HG03558 (cell line): ENCODE data around the gene SLC9B1.
"Not testable (repeated sequence)": the region's sequence is repeated elsewhere in the genome, so short reads cannot be mapped to it uniquely, and the experiment has no call there.

Experiments used
- ATAC-seq: cut with Tn5 transposase; IDR thresholded peaks from one replicate; pipeline ENCODE4 v1.9.1; 2021; ENCODE audit warnings: moderate number of reproducible peaks; ENCODE audit not compliant: unreplicated experiment; ENCODE audit errors: extremely low read depth

Gene SLC9B1

DNA sequence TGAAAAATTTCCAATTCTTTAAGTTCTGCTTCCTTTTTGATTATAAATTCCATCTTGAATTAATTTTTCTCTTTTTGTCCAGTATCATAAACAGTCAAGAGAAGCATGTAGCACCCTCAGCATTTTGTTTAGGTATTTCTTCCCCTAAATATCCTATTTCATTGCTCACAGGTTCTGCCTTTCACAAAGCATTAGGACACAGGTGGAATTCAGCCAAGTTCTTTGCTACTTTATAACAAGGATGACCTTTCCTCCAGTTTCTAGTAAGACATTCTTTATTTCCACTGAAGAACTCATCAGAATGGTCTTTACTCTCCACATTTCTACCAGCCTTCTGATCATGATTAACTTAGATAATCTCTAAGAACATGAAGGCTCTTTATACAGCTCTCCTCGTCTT is 7.4 kb downstream of the SLC9B1 start:
- no peak for ATAC-seq

GRCh38 chr4:103011378-103012025 is 8.0 kb downstream of the SLC9B1 start:
- ATAC-seq = no peak

GRCh38 chr4:103010804-103011203 is 8.7 kb downstream of the SLC9B1 start:
- ATAC-seq = no peak

DNA sequence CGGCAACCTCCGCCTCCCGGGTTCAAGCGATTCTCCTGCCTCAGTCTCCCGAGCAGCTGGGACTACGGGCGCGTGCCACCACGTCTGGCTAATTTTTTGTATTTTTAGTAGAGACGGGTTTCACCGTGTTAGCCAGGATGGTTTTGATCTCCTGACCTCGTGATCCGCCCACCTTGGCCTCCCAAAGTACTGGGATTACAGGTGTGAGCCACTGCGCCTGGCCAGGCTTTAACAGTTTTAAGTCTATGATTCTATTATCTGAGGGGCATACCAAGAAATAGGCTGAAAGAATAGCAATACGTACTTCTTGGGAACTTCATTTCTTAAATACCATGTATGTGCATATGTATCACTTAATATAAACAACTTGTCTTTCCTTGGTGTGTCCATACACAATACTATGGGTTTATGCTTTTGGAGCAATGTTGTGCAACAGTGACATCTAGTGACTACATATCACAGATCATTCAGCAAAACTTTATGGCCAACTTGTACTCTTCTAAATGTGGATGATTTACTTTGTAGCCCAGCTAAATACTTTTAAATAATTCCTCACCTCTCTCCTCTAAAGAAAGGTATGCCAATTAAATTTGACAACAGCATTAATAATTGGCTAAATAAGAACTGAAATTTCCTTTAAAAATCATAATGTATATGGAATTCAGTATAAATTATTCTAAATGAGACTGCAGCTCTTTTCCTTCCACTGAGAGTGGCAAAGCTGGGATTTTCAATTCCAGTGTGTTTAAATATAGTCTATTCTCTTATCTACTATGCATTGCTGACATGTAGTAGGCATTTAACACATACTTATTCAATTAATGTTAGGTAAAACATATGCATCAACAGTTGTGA is 10.4 kb downstream of the SLC9B1 start:
- peak; percentile 56 for ATAC-seq

GRCh38 chr4:103002551-103002950 is 17.0 kb downstream of the SLC9B1 start:
- ATAC-seq = no peak

- ATAC-seq = no peak
These were observed 24.7 kb downstream of the SLC9B1 start for GRCh38 chr4:102994803-102995202.

GRCh38 chr4:102993985-102994384 is 25.5 kb downstream of the SLC9B1 start:
- not testable (repeated sequence) for ATAC-seq

GRCh38 chr4:102988429-102989020 is 31.0 kb downstream of the SLC9B1 start:
- no peak for ATAC-seq

- ATAC-seq = no peak
These were observed 38.5 kb downstream of the SLC9B1 start for GRCh38 chr4:102981005-102981404.

DNA sequence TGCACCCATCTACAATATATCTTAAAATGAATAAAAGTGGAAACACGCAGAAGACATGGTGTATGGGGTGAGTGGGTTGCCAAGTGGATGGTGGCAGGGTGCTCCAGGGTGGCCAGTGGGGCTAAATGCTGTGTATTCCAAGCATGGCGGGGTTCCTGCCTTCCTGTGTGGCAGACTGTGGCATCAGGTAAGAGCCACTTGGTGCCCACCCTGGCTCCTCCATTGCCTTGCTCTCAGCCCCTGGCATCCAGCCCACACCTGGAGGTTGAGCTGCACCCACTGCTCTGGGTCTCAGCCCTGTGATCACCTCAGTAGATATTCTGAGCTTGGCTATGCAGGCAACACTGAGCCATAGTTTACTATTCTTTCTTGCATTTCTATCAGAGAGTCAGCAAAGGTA is 57.7 kb downstream of the SLC9B1 start:
- not testable (repeated sequence) for ATAC-seq

GRCh38 chr4:102959496-102959895 is 60.0 kb downstream of the SLC9B1 start:
- no peak for ATAC-seq

- ATAC-seq = no peak
These were observed 74.4 kb downstream of the SLC9B1 start for GRCh38 chr4:102945066-102945465.

DNA sequence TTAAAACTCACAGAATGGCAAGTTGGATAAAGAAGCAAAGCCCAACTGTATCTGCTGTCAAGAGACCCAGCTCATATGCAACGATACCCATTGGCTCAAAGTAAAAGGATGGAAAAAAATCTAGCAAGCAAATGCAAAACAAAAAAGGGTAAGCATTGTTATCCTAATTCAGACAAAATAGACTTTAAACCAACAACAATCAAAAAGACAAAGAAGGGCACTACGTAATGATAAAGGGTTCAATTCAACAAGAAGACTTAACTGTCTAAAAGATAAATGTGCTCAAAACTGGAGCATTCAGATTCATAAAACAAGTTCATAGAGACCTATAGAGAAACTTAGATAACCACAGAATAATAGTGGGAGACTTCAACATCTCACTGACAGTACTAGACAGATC is 81.4 kb downstream of the SLC9B1 start:
- not testable (repeated sequence) for ATAC-seq

GRCh38 chr4:102935716-102936115 is 83.8 kb downstream of the SLC9B1 start:
- no peak for ATAC-seq

GRCh38 chr4:102919697-102920096 is 99.8 kb downstream of the SLC9B1 start:
- ATAC-seq = not testable (repeated sequence)

GRCh38 chr4:102918859-102919258 is 100.6 kb downstream of the SLC9B1 start:
- ATAC-seq = no peak

- ATAC-seq = no peak
These were observed 117.7 kb downstream of the SLC9B1 start for GRCh38 chr4:102901804-102902203.

DNA sequence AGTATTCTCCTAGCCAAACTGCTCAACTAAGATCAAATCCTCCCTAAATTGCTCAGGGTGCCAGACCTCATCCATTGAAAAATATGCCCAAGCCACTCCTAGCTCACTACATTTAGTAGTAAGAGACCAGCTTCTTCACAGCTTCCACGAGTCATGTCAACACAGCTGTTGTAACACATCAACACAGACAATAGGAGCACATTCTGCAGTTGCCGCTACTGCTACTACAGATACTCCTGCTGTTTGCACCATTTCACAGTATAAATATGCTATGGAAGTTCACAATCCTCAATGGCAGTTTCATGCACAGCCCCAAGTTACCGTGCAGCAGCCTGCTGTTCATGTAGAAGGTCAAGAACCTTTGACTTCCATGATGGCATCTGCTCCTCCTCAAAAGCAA is 121.9 kb downstream of the SLC9B1 start:
- ATAC-seq = not testable (repeated sequence)

DNA sequence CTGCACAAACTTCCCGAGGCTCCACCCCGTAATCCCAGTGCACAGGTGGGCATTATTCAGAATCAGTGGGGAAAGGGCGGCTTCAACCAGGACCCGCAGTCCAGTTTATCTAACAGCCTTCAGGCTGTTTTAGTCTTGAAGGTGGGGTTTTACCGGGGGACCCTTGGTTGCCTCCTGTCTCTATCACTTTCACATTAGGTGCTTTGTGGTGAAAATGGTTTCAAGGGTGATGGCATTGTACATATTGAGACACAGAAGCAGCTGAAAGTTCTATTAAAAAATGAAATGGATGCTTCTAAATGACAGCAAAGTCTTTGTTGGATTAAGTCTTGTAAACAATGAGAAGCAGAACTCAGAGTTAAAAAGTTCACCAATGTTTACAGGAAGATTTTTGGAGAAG is 123.0 kb downstream of the SLC9B1 start:
- not testable (repeated sequence) for ATAC-seq

GRCh38 chr4:102889866-102890265 is 129.6 kb downstream of the SLC9B1 start:
- ATAC-seq = not testable (repeated sequence)

- not testable (repeated sequence) for ATAC-seq
These were observed 130.9 kb downstream of the SLC9B1 start for GRCh38 chr4:102888570-102888969.
